Activated T-cell treated with anti-CD3 and anti-CD28 coated beads for 1 hour (primary cell): ENCODE results near the gene GPRC5B.
A peak's percentile ranks its signal among the peaks of the same experiment; 100 is the strongest.

Experiments
- DNase-seq: peaks from one replicate; pipeline ENCODE4 v3.0.0-alpha.2; 2020; ENCODE audit warnings: low read depth

GPRC5B gene

GRCh38 chr16:19898166-19898565 is 13.5 kb upstream of the GPRC5B start:
- no peak for DNase-seq

DNA sequence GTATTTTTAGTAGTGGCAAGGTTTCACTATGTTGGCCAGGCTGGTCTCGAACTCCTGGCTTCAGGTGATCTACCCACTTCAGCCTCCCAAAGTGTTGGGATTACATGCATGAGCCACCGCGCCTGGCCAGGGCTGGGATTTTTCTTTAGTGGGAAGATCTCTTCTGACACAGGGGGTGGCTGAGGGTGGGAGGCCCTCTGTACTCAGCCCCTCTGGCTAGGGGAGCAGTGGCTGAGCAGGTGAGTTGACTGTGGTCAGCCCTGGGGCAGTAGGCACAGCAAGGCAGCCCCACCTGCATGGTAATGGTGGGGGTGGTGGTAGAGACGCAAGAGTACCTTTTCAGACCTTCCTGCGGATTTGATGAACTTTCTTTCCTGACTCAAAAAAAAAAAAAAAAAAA is 12.3 kb upstream of the GPRC5B start:
- DNase-seq, result no peak

DNA sequence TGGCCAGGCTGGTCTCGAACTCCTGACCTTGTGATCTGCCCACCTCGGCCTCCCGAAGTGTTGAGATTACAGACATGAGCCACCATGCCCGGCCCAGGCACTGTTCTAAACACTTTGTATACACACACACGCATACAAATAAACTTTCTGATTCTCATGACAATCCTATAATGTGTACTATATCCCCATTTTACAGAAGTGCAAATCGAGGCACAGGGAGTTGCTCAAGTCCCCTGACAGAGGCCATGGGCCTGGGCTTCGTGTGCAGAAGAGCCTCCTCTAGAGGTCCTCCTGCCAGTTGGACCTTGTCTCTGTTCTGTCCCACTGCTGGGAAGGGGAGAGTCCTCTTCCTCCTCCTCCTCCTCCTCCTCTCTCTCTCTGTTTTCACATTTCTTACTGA is 9.9 kb upstream of the GPRC5B start:
- DNase-seq, result no peak

DNA sequence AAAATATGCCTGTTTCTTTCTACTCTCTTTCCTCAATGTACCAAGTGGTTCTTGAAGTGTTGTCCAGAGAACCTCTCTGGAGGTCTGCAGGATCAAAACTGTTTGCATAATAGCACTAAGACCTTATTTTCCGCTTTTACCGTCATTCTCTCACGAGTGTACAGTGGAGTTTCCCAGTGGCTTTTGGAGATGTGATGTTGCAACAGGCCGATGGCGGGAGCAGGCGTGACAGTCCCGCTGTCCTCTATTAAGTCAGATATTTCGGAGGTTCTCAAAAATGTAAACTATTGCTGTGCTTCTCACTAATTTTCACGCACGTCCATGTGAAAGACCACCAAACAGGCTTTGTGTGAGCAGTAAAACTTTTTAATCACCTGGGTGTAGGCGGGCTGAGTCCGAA is 8.3 kb upstream of the GPRC5B start:
- no peak for DNase-seq

DNA sequence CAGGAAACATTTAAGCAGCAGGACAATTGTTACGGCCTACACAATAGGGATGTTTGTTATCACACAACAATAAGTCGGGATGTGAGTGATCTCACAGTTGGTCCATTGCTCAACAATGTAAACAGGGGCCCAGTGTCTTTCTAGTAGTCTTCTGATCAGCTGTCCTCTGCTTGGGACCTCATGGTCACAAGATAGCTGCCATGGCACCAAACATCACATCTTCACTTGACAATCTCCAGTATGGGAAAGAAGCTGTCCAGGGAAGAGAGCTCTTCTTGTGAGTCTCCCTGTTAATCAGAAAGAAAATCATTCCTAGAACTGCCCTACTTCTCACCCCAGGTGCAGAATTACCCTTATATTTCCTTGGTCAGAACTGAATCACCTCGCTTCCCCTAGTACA is 6.3 kb upstream of the GPRC5B start:
- no peak for DNase-seq

- no peak for DNase-seq
Observed at GRCh38 chr16:19888834-19889233, 4.2 kb upstream of the GPRC5B start.

- DNase-seq, result peak; percentile 71
Observed at GRCh38 chr16:19886073-19886941, 1.7 kb upstream of the GPRC5B start.

GRCh38 chr16:19885451-19886072 is 914 bp upstream of the GPRC5B start:
- DNase-seq, result no peak

DNA sequence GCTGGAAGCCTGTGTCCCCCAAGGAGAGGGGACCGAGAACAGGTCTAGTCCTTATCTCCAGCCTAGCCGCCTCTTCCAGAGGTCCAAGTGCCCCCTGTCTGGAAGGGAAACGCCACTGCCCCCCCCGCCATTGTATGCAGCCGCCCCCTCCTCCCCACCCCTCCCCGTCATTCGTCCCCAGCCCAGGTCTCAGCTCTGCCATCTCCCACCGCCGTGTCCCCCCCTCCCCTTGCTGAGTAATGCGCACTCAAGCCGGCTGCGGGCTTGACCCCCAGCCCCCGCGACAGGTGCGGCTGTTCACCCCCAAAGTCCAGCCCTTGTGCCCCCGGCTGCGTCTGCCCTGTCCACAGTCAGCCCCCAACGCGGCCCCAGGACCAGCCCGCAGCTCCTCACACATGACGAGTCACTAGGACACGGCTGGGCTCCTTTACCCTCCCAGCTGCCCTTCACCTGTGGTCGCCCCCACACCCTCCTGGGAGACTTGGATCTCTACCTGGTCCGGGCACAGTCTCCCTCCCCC is 622 bp downstream of the GPRC5B start:
- DNase-seq, result no peak

GRCh38 chr16:19883296-19883965 is 1.2 kb downstream of the GPRC5B start:
- DNase-seq, result no peak

- no peak for DNase-seq
Observed at GRCh38 chr16:19882646-19883045, 2.0 kb downstream of the GPRC5B start.

GRCh38 chr16:19882186-19882585 is 2.5 kb downstream of the GPRC5B start:
- no peak for DNase-seq

DNA sequence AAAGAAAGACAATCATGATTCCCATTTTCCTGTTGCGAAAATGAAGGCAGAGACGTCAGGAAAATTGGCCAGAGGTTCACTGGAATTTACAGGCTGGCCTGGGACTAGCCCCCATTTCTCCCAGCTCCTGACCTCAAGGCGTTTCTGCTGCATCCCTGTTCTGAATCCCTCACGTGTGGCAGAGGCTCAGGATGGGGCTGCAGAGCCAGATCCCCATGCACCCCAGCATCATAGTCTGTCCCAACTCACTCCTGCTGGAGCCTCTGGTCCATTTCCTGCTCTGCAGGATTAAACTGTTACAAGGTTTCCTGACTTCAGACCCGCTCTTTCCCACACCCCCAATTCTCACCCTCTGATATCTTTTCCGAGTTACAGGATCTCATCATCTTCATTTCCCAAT is 2.9 kb downstream of the GPRC5B start:
- no peak for DNase-seq

- no peak for DNase-seq
Observed at GRCh38 chr16:19881028-19881427, 3.6 kb downstream of the GPRC5B start.

- no peak for DNase-seq
Observed at GRCh38 chr16:19879241-19879792, 5.3 kb downstream of the GPRC5B start.

GRCh38 chr16:19878757-19879156 is 5.9 kb downstream of the GPRC5B start:
- DNase-seq, result no peak

- DNase-seq, result no peak
Observed at GRCh38 chr16:19876501-19877059, 8.1 kb downstream of the GPRC5B start.

- DNase-seq, result no peak
Observed at GRCh38 chr16:19875900-19876299, 8.7 kb downstream of the GPRC5B start.

GRCh38 chr16:19874851-19875546 is 9.6 kb downstream of the GPRC5B start:
- no peak for DNase-seq

- DNase-seq, result no peak
Observed at GRCh38 chr16:19874026-19874425, 10.6 kb downstream of the GPRC5B start.

GRCh38 chr16:19872935-19873334 is 11.7 kb downstream of the GPRC5B start:
- no peak for DNase-seq
